Mesenchymal stem cell (in vitro differentiated cells and primary cell): ENCODE data around the gene SHCBP1.

ENCODE experiments used
- DNase-seq: peaks from one replicate; pipeline ENCODE4 v3.0.0-alpha.2; 2013
- H2AFZ ChIP-seq: one replicate; pipeline ENCODE4 v1.6.1; 2013; ENCODE audit warnings: low read depth, mild to moderate bottlenecking, control low read depth, inconsistent platforms, low read length, moderate library complexity
- H2AK5ac ChIP-seq: 2 replicates; pipeline ENCODE4 v1.6.1; 2013; ENCODE audit warnings: low read length, moderate library complexity, mild to moderate bottlenecking, inconsistent platforms; ENCODE audit not compliant: severe bottlenecking
- H2BK120ac ChIP-seq: one replicate; pipeline ENCODE4 v1.6.1; 2013; ENCODE audit warnings: low read depth, mild to moderate bottlenecking, inconsistent platforms, low read length, moderate library complexity
- H2BK12ac ChIP-seq, 2 experiments: one replicate each; pipeline ENCODE4 v1.6.1; 2013; ENCODE audit warnings: inconsistent platforms in 2 of 2, low read length in 2 of 2, mild to moderate bottlenecking in 2 of 2, moderate library complexity in 2 of 2, control low read depth in 1 of 2
- H2BK15ac ChIP-seq: one replicate; pipeline ENCODE4 v1.6.1; 2013; ENCODE audit warnings: mild to moderate bottlenecking, low read depth, inconsistent platforms; ENCODE audit not compliant: poor library complexity, severe bottlenecking
- H2BK5ac ChIP-seq: 2 replicates; pipeline ENCODE4 v1.6.1; 2013; ENCODE audit warnings: low read depth, mild to moderate bottlenecking, low read length, control low read depth, inconsistent platforms; ENCODE audit not compliant: poor library complexity, severe bottlenecking
- H3K14ac ChIP-seq, 2 experiments: one replicate each; pipeline ENCODE4 v1.6.1; 2013; ENCODE audit warnings: inconsistent platforms in 2 of 2, low read length in 2 of 2, control low read depth in 1 of 2, mild to moderate bottlenecking in 1 of 2, moderate library complexity in 1 of 2
- H3K18ac ChIP-seq, 2 experiments: one replicate each; pipeline ENCODE4 v1.6.1; 2013; ENCODE audit warnings: inconsistent platforms in 2 of 2, low read length in 2 of 2, control low read depth in 1 of 2, low read depth in 1 of 2, mild to moderate bottlenecking in 1 of 2
- H3K23ac ChIP-seq, 2 experiments: one replicate each; pipeline ENCODE4 v1.6.1; 2013; ENCODE audit warnings: inconsistent platforms in 2 of 2, low read length in 2 of 2, mild to moderate bottlenecking in 2 of 2, moderate library complexity in 2 of 2, control low read depth in 1 of 2
- H3K27ac ChIP-seq: 2 replicates; pipeline ENCODE4 v1.5.1; 2013; ENCODE audit warnings: mild to moderate bottlenecking, moderate library complexity, low read length, control low read depth, inconsistent platforms; ENCODE audit not compliant: poor library complexity, severe bottlenecking
- H3K27me3 ChIP-seq, 2 experiments: 2 replicates each; pipeline versions ENCODE4 v1.6.1 to v1.7.0; 2013; ENCODE audit warnings: low read length in 2 of 2, mild to moderate bottlenecking in 2 of 2, moderate library complexity in 2 of 2, control low read depth in 1 of 2, inconsistent platforms in 1 of 2; ENCODE audit not compliant: control insufficient read depth in 1 of 2, insufficient read depth in 1 of 2
- H3K36me3 ChIP-seq, 2 experiments: 2 replicates each; pipeline versions ENCODE4 v1.6.1 to v1.7.0; 2013; ENCODE audit warnings: low read length in 2 of 2, control low read depth in 1 of 2, inconsistent platforms in 1 of 2, low read depth in 1 of 2, mild to moderate bottlenecking in 1 of 2; ENCODE audit not compliant: insufficient read depth in 2 of 2, control insufficient read depth in 1 of 2
- H3K4ac ChIP-seq, 2 experiments: one replicate each; pipeline ENCODE4 v1.6.1; 2013; ENCODE audit warnings: inconsistent platforms in 2 of 2, low read length in 2 of 2, mild to moderate bottlenecking in 2 of 2, moderate library complexity in 2 of 2, control low read depth in 1 of 2, low read depth in 1 of 2
- H3K4me1 ChIP-seq: 2 replicates; pipeline ENCODE4 v1.6.1; 2013; ENCODE audit warnings: low read depth, low read length, control low read depth; ENCODE audit not compliant: control insufficient read depth, insufficient read depth
- H3K4me2 ChIP-seq: 2 replicates; pipeline ENCODE4 v1.6.1; 2013; ENCODE audit warnings: low read length, mild to moderate bottlenecking, inconsistent platforms; ENCODE audit not compliant: poor library complexity, severe bottlenecking
- H3K4me3 ChIP-seq, 2 experiments: 2 replicates each; pipeline versions ENCODE4 v1.5.1 to v1.7.0; 2013; ENCODE audit warnings: low read length in 2 of 2, mild to moderate bottlenecking in 2 of 2, control low read depth in 1 of 2, low read depth in 1 of 2; ENCODE audit not compliant: insufficient read depth in 1 of 2
- H3K79me1 ChIP-seq: replicated peaks from 2 replicates; pipeline ENCODE4 v1.6.1; 2013; ENCODE audit warnings: mild to moderate bottlenecking, control low read depth, low read length, inconsistent platforms; ENCODE audit not compliant: poor library complexity, severe bottlenecking
- H3K9ac ChIP-seq: 2 replicates; pipeline ENCODE4 v1.7.0; 2013; ENCODE audit warnings: mild to moderate bottlenecking, low read length, moderate library complexity
- H3K9me3 ChIP-seq: 2 replicates; pipeline ENCODE4 v1.7.0; 2013; ENCODE audit warnings: mild to moderate bottlenecking, low read length; ENCODE audit not compliant: control insufficient read depth
- H4K8ac ChIP-seq: one replicate; pipeline ENCODE4 v1.6.1; 2013; ENCODE audit warnings: inconsistent platforms, mild to moderate bottlenecking, low read length, moderate library complexity
- H4K91ac ChIP-seq: one replicate; pipeline ENCODE4 v1.6.1; 2013; ENCODE audit warnings: mild to moderate bottlenecking, low read length, inconsistent platforms
- WGBS: methylation state at CpG from one replicate; pipeline ENCODE4 v1.1.7; 2013; ENCODE audit warnings: mixed read lengths; 5-methylcytosine and 5-hydroxymethylcytosine counted together

Gene SHCBP1

GRCh38 chr16:46614006-46614405 is 7.2 kb downstream of the SHCBP1 start:
- Histone ChIP-seq H3K4me1 (peaks cover 1% of the 10 kb centered on the region), H3K36me3 (peaks cover 0 to 9% of the 10 kb centered on the region in 2 experiments), H3K4me2 (no peak overlapping the region), H2AFZ (no peak overlapping the region), H2BK15ac (no peak overlapping the region), H3K79me1 (peaks cover 15% of the 10 kb centered on the region), H4K8ac (no peak overlapping the region), H2BK120ac (no peak overlapping the region), H2AK5ac (no peak overlapping the region), H3K9ac (no peak overlapping the region), H3K4ac (no peak overlapping the region), H3K23ac (no peak overlapping the region), H3K27me3 (no peaks in the 10 kb centered on the region), H2BK12ac (no peak overlapping the region), H3K27ac (no peak overlapping the region), H3K14ac (no peak overlapping the region), H2BK5ac (no peak overlapping the region), H3K9me3 (no peaks in the 10 kb centered on the region), H4K91ac (no peak overlapping the region), H3K4me3 (no peak overlapping the region), H3K18ac (no peak overlapping the region)
- 98% methylated on average over 3 of the region's 4 CpGs for WGBS
- no peak for DNase-seq

GRCh38 chr16:46613352-46613751 is 7.8 kb downstream of the SHCBP1 start:
- WGBS, result 98% methylated on average over 2 of the region's 2 CpGs
- Histone ChIP-seq H3K27me3 (no peaks in the 10 kb centered on the region), H3K9ac (peak overlapping the region; percentile 39), H3K14ac (no peak overlapping the region), H2AFZ (no peak overlapping the region), H3K27ac (no peak overlapping the region), H4K91ac (no peak overlapping the region), H3K4me1 (peaks cover 1% of the 10 kb centered on the region), H2AK5ac (no peak overlapping the region), H3K18ac (no peak overlapping the region), H3K23ac (no peak overlapping the region), H4K8ac (no peak overlapping the region), H3K4me2 (no peak overlapping the region), H3K36me3 (peaks cover 0 to 9% of the 10 kb centered on the region in 2 experiments), H3K4me3 (no peak overlapping the region), H2BK12ac (no peak overlapping the region), H3K9me3 (no peaks in the 10 kb centered on the region), H3K79me1 (peaks cover 14% of the 10 kb centered on the region), H2BK15ac (no peak overlapping the region), H3K4ac (no peak overlapping the region), H2BK120ac (no peak overlapping the region), H2BK5ac (no peak overlapping the region)
- DNase-seq, result no peak

- 90% methylated on average over 3 of the region's 3 CpGs for WGBS
- H3K23ac ChIP-seq, result no peak overlapping the region
- no peak overlapping the region for H3K4ac ChIP-seq
- no peak overlapping the region for H2AFZ ChIP-seq
- H2BK5ac ChIP-seq, result no peak overlapping the region
- peaks cover 1% of the 10 kb centered on the region for H3K4me1 ChIP-seq
- no peak overlapping the region for H3K18ac ChIP-seq
- H3K36me3 ChIP-seq, result peaks cover 0 to 9% of the 10 kb centered on the region in 2 experiments
- no peak overlapping the region for H4K91ac ChIP-seq
- H2BK15ac ChIP-seq, result no peak overlapping the region
- H3K14ac ChIP-seq, result no peak overlapping the region
- no peaks in the 10 kb centered on the region for H3K27me3 ChIP-seq
- no peak overlapping the region for H2BK120ac ChIP-seq
- no peak overlapping the region for H3K27ac ChIP-seq
- no peaks in the 10 kb centered on the region for H3K9me3 ChIP-seq
- no peak for DNase-seq
- H3K79me1 ChIP-seq, result peaks cover 14% of the 10 kb centered on the region
- no peak overlapping the region for H2AK5ac ChIP-seq
- no peak overlapping the region for H4K8ac ChIP-seq
- H3K9ac ChIP-seq, result no peak overlapping the region
- H3K4me3 ChIP-seq, result no peak overlapping the region
- no peak overlapping the region for H3K4me2 ChIP-seq
- no peak overlapping the region for H2BK12ac ChIP-seq
Observed at GRCh38 chr16:46612121-46612520, 9.1 kb downstream of the SHCBP1 start.

GRCh38 chr16:46607529-46607928 is 13.7 kb downstream of the SHCBP1 start:
- Histone ChIP-seq H2AK5ac (no peak overlapping the region), H3K9ac (no peak overlapping the region), H3K36me3 (peaks cover 2 to 8% of the 10 kb centered on the region in 2 experiments), H3K4ac (no peak overlapping the region), H2BK5ac (no peak overlapping the region), H4K8ac (no peak overlapping the region), H2BK15ac (no peak overlapping the region), H3K79me1 (peaks cover 6% of the 10 kb centered on the region), H3K4me1 (no peaks in the 10 kb centered on the region), H3K4me2 (no peak overlapping the region), H3K23ac (no peak overlapping the region), H3K4me3 (no peak overlapping the region), H2BK120ac (no peak overlapping the region), H4K91ac (no peak overlapping the region), H3K14ac (no peak overlapping the region), H3K27me3 (no peaks in the 10 kb centered on the region), H2AFZ (no peak overlapping the region), H2BK12ac (no peak overlapping the region), H3K9me3 (no peaks in the 10 kb centered on the region), H3K18ac (no peak overlapping the region), H3K27ac (no peak overlapping the region)
- peak; percentile 73 for DNase-seq
- WGBS, result 100% methylated on average over 1 of the region's 1 CpG
